WTC11 (cell line): ENCODE results near the gene GDI1.

ENCODE experiments used
- ETV6 ChIP-seq: sonication (generic); formaldehyde crosslinking; IDR thresholded peaks from 2 replicates; pipeline ENCODE4 v1.8.1; 2022; ENCODE audit warnings: mild to moderate bottlenecking, missing genetic modification reagents
- PRRX2 ChIP-seq: fragments of 250-450 bp; sonication (Bioruptor Pico); IDR thresholded peaks from 2 replicates; pipeline ENCODE4 v1.8.0; 2021; ENCODE audit warnings: mild to moderate bottlenecking
- TF ChIP-seq, protein P1 (sequence below): fragments of 200-600 bp; IDR thresholded peaks from 2 replicates; pipeline ENCODE4 v1.8.0; 2022; ENCODE audit warnings: antibody characterized with exemption
- TF ChIP-seq, protein P2 (sequence below): sonication (generic); formaldehyde crosslinking; IDR thresholded peaks from 2 replicates; pipeline ENCODE4 v1.8.1; 2023; ENCODE audit warnings: mild to moderate bottlenecking, missing genetic modification reagents
- TF ChIP-seq, protein P3 (sequence below): sonication (generic); formaldehyde crosslinking; IDR thresholded peaks from 2 replicates; pipeline ENCODE4 v1.8.1; 2023; ENCODE audit warnings: mild to moderate bottlenecking, moderate library complexity, missing genetic modification reagents
- TF ChIP-seq, protein P4 (sequence below): sonication (generic); formaldehyde crosslinking; IDR thresholded peaks from 2 replicates; pipeline ENCODE4 v1.8.0; 2022; ENCODE audit warnings: mild to moderate bottlenecking, missing genetic modification reagents

DNA sequence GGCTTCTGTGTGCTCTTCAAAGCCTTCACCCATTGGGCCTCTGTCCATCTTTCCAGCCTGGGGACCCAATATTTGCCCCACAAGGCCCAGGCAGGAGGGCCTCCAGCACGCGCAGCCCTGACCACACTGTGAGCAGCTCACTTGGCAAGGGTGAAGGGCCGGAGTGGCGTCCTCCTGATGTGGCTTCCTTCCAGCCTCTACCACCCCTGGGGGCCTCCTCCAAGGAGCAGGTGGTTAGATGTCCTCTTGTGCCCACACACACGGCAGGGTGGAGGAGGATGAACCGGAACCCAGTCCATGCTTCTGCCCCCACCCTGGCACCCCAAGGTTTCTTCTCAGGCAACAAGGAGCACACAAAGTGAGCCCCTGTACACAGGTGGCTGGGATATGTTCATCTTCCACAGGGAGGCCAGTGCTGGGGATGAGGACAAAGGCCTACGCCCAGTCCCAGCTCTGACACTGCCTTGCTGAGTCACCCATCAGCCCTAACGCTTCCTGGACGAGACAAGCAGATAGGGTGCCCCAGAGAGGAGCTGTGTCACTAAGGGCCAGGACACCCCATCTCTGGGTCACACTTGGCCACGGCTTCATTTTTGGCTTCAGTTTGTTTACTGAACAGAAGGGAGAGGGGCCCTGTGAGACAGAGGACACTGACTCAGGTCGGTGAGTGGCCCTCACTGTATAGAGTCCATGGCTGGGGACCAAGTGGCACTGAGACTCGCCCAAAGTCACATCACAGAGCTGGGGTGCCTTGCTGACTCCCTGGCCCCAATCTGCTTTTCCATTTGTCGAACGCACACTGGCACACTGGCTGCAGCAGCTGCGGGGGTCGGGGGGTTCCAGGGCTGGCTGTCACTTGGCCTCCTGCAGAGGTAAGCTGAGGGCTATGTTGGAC lies 47.5 kb downstream of the GDI1 start:
- TF ChIP-seq, protein P1, sequence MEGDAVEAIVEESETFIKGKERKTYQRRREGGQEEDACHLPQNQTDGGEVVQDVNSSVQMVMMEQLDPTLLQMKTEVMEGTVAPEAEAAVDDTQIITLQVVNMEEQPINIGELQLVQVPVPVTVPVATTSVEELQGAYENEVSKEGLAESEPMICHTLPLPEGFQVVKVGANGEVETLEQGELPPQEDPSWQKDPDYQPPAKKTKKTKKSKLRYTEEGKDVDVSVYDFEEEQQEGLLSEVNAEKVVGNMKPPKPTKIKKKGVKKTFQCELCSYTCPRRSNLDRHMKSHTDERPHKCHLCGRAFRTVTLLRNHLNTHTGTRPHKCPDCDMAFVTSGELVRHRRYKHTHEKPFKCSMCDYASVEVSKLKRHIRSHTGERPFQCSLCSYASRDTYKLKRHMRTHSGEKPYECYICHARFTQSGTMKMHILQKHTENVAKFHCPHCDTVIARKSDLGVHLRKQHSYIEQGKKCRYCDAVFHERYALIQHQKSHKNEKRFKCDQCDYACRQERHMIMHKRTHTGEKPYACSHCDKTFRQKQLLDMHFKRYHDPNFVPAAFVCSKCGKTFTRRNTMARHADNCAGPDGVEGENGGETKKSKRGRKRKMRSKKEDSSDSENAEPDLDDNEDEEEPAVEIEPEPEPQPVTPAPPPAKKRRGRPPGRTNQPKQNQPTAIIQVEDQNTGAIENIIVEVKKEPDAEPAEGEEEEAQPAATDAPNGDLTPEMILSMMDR: no peak
- TF ChIP-seq, protein P2, sequence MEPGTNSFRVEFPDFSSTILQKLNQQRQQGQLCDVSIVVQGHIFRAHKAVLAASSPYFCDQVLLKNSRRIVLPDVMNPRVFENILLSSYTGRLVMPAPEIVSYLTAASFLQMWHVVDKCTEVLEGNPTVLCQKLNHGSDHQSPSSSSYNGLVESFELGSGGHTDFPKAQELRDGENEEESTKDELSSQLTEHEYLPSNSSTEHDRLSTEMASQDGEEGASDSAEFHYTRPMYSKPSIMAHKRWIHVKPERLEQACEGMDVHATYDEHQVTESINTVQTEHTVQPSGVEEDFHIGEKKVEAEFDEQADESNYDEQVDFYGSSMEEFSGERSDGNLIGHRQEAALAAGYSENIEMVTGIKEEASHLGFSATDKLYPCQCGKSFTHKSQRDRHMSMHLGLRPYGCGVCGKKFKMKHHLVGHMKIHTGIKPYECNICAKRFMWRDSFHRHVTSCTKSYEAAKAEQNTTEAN: no peak
- TF ChIP-seq ETV6: no peak
- TF ChIP-seq, protein P3, sequence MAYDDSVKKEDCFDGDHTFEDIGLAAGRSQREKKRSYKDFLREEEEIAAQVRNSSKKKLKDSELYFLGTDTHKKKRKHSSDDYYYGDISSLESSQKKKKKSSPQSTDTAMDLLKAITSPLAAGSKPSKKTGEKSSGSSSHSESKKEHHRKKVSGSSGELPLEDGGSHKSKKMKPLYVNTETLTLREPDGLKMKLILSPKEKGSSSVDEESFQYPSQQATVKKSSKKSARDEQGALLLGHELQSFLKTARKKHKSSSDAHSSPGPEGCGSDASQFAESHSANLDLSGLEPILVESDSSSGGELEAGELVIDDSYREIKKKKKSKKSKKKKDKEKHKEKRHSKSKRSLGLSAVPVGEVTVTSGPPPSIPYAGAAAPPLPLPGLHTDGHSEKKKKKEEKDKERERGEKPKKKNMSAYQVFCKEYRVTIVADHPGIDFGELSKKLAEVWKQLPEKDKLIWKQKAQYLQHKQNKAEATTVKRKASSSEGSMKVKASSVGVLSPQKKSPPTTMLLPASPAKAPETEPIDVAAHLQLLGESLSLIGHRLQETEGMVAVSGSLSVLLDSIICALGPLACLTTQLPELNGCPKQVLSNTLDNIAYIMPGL (CRISPR knock-in tag): no peak
- TF ChIP-seq PRRX2 (CRISPR knock-in tag): no peak
- TF ChIP-seq, protein P4, sequence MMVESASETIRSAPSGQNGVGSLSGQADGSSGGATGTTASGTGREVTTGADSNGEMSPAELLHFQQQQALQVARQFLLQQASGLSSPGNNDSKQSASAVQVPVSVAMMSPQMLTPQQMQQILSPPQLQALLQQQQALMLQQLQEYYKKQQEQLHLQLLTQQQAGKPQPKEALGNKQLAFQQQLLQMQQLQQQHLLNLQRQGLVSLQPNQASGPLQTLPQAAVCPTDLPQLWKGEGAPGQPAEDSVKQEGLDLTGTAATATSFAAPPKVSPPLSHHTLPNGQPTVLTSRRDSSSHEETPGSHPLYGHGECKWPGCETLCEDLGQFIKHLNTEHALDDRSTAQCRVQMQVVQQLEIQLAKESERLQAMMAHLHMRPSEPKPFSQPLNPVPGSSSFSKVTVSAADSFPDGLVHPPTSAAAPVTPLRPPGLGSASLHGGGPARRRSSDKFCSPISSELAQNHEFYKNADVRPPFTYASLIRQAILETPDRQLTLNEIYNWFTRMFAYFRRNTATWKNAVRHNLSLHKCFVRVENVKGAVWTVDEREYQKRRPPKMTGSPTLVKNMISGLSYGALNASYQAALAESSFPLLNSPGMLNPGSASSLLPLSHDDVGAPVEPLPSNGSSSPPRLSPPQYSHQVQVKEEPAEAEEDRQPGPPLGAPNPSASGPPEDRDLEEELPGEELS (CRISPR knock-in tag): no peak
